C4-2B (cell line): ENCODE results near the gene SNTG2.

Experiments
- H3K27ac ChIP-seq: fragments of 450-650 bp; 2 replicates; pipeline ENCODE4 v1.5.1; 2017
- CTCF ChIP-seq: fragments of 450-650 bp; conservative IDR thresholded peaks from 2 replicates; pipeline ENCODE4 v1.5.1; 2017; ENCODE audit warnings: mild to moderate bottlenecking
- ZFX ChIP-seq: fragments of 450-650 bp; IDR thresholded peaks from 2 replicates; pipeline ENCODE4 v1.6.1; 2017

Gene SNTG2

DNA sequence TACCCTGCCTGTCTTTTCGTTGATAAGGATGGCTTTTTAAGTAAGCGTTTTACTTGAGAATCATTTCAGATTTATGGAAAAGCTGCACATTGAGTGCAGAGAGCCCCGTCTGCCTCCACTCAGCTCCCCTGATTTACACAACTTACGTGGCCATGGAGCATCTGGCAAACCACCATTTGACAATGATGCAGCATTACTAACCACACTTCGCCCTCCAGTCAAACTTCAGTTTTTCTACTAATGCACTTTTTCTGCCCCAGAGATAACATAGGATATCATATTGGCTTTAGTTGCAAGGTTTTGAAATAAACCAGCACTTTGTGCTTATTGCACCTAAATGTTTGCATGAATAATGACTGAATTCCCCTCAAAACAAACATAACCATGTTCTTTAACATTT is 297.5 kb downstream of the SNTG2 start:
- no peak overlapping the region for H3K27ac ChIP-seq
- TF ChIP-seq ZFX (no peak), CTCF (no peak)

GRCh38 chr2:1249897-1250687 is 299.4 kb downstream of the SNTG2 start:
- TF ChIP-seq ZFX (no peak), CTCF (no peak)
- no peak overlapping the region for H3K27ac ChIP-seq

DNA sequence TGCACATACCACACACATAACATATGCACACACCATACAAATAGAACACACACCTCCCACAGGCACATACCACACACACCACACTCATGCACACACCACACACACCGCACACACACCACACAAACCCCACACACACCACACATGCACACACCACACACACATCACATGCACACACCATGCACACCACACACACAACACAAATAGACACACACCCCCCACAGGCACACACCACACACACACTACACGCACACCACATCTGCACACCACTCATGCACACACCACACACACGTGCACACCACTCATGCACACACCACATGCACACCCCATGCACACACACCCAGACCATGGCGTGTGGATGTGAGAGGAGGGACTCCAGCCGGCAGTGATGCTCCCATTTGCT is 300.9 kb downstream of the SNTG2 start:
- no peak overlapping the region for H3K27ac ChIP-seq

DNA sequence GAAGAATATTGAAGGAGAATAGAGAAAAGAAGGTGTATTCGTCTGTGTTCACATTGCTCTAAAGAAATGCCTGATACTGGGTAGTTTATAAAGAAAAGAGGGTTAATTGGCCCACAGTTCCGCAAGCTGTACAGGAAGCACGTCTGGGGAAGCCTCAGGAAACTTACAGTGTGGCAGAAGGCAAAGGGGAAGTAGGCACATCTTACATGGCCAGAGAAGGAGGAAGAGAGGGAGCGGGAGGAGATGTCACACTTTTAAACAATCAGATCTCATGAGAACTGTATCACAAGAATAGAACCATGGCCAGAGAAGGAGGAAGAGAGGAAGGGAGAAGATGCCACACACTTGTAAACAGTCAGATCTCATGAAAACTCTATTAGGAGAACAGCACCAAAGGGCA is 303.0 kb downstream of the SNTG2 start:
- no peak for TF ChIP-seq CTCF
- TF ChIP-seq ZFX = no peak
- H3K27ac ChIP-seq = no peak overlapping the region

More for the DNA sequence above, 300.9 kb downstream of the SNTG2 start:
- no peak for TF ChIP-seq CTCF
- no peak for TF ChIP-seq ZFX

DNA sequence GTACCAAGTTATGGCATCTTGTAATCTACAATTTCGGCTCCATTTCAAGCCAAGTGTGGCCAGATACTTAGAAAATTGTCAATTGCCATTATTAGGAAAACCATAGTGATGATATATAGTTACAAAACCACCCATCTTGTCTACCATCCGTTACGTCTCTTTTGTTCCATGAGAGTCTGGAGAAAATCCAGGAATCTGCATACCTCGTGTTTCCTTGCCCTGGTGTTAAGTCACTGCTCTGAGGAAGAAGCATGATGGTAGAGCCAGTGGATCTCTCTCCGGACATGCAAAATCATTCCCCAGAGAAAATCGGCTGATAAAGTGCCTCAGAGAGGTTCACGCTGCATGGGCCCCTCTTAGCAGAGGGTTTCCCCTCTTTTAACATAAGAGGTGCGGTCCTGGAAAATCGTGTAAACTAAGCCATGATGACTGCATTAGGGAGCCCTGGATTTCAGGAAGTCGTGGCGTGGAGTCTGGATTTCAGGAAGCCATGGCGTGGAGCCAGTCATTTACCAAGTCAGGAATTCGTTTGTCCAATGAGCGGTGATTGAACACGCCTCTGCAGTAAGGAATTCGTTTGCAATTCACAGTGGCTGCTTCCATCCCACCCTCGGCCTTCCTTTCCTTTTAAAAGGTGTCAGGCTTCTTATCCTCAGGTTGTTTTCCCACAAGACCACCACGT is 304.2 kb downstream of the SNTG2 start:
- no peak overlapping the region for H3K27ac ChIP-seq
- TF ChIP-seq CTCF (no peak), ZFX (no peak)

- no peak for TF ChIP-seq ZFX
- H3K27ac ChIP-seq = no peak overlapping the region
These were observed 306.1 kb downstream of the SNTG2 start for GRCh38 chr2:1256632-1257324.

- H3K27ac ChIP-seq = no peak overlapping the region
- TF ChIP-seq CTCF (no peak), ZFX (no peak)
These were observed 306.7 kb downstream of the SNTG2 start for GRCh38 chr2:1257334-1257733.
